Islet precursor cell (in vitro differentiated cells): Measurements from ENCODE around the gene FFAR2.
A peak's percentile ranks its signal among the peaks of the same experiment; 100 is the strongest.
"Not testable (repeated sequence)": the region's sequence is repeated elsewhere in the genome, so short reads cannot be mapped to it uniquely, and the experiment has no call there.

Experiments used
- DNase-seq: peaks from one replicate; pipeline ENCODE4 v3.0.0-alpha.2; 2018

Gene FFAR2

GRCh38 chr19:35458192-35458591 lies 10.1 kb downstream of the FFAR2 start:
- no peak for DNase-seq

- no peak for DNase-seq
Observed at GRCh38 chr19:35458731-35459391, 10.8 kb downstream of the FFAR2 start.

GRCh38 chr19:35459414-35460082 lies 11.5 kb downstream of the FFAR2 start:
- no peak for DNase-seq

GRCh38 chr19:35460608-35461007 lies 12.6 kb downstream of the FFAR2 start:
- no peak for DNase-seq

GRCh38 chr19:35461060-35461459 lies 13.0 kb downstream of the FFAR2 start:
- DNase-seq: no peak

GRCh38 chr19:35461788-35462187 lies 13.7 kb downstream of the FFAR2 start:
- DNase-seq: not testable (repeated sequence)

- DNase-seq: no peak
Observed at GRCh38 chr19:35462476-35462953, 14.5 kb downstream of the FFAR2 start.

GRCh38 chr19:35462956-35463355 lies 14.9 kb downstream of the FFAR2 start:
- not testable (repeated sequence) for DNase-seq

- DNase-seq: no peak
Observed at GRCh38 chr19:35466259-35466658, 18.2 kb downstream of the FFAR2 start.

- DNase-seq: peak; percentile 63
Observed at GRCh38 chr19:35468637-35469036, 20.6 kb downstream of the FFAR2 start.

- DNase-seq: no peak
Observed at GRCh38 chr19:35470128-35470527, 22.1 kb downstream of the FFAR2 start.

GRCh38 chr19:35471075-35471474 lies 23.0 kb downstream of the FFAR2 start:
- DNase-seq: not testable (repeated sequence)

- DNase-seq: no peak
Observed at GRCh38 chr19:35471946-35472345, 23.9 kb downstream of the FFAR2 start.

GRCh38 chr19:35474104-35474503 lies 26.0 kb downstream of the FFAR2 start:
- DNase-seq: no peak

- DNase-seq: not testable (repeated sequence)
Observed at GRCh38 chr19:35474594-35474993, 26.5 kb downstream of the FFAR2 start.

- no peak for DNase-seq
Observed at GRCh38 chr19:35476149-35476548, 28.1 kb downstream of the FFAR2 start.

- DNase-seq: peak; percentile 45
Observed at GRCh38 chr19:35478794-35479677, 31.0 kb downstream of the FFAR2 start.

- DNase-seq: no peak
Observed at GRCh38 chr19:35483089-35483488, 35.0 kb downstream of the FFAR2 start.

- DNase-seq: no peak
Observed at GRCh38 chr19:35484252-35485036, 36.4 kb downstream of the FFAR2 start.

GRCh38 chr19:35486268-35486708 lies 38.2 kb downstream of the FFAR2 start:
- no peak for DNase-seq

- DNase-seq: no peak
Observed at GRCh38 chr19:35487656-35488182, 39.7 kb downstream of the FFAR2 start.

GRCh38 chr19:35488677-35489076 lies 40.6 kb downstream of the FFAR2 start:
- no peak for DNase-seq
